HUES6 (cell line): Measurements from ENCODE around the gene LRRC19.
A peak's percentile ranks its signal among the peaks of the same experiment; 100 is the strongest.

Experiments
- H3K27ac ChIP-seq: 2 replicates; pipeline ENCODE4 v1.7.0; 2013; ENCODE audit warnings: low read depth, mild to moderate bottlenecking, low read length, inconsistent platforms
- H3K27me3 ChIP-seq: 2 replicates; pipeline ENCODE4 v1.6.1; 2013; ENCODE audit warnings: low read length; ENCODE audit not compliant: control insufficient read depth, insufficient read depth
- H3K36me3 ChIP-seq: 2 replicates; pipeline ENCODE4 v1.6.1; 2013; ENCODE audit warnings: low read length; ENCODE audit not compliant: control insufficient read depth, insufficient read depth
- H3K4me1 ChIP-seq: 2 replicates; pipeline ENCODE4 v1.6.1; 2013; ENCODE audit warnings: low read length; ENCODE audit not compliant: control insufficient read depth, insufficient read depth
- H3K4me3 ChIP-seq: 2 replicates; pipeline ENCODE4 v1.5.1; 2013; ENCODE audit warnings: low read depth, low read length
- H3K9ac ChIP-seq: one replicate; pipeline ENCODE4 v1.6.1; 2013; ENCODE audit warnings: mild to moderate bottlenecking, low read length
- H3K9me3 ChIP-seq: 2 replicates; pipeline ENCODE4 v1.6.1; 2013; ENCODE audit warnings: low read depth, low read length; ENCODE audit not compliant: control insufficient read depth, insufficient read depth

Gene LRRC19

GRCh38 chr9:27022920-27023319 lies 17.4 kb upstream of the LRRC19 start:
- Histone ChIP-seq H3K4me1 (no peaks in the 10 kb centered on the region), H3K27me3 (no peaks in the 10 kb centered on the region), H3K27ac (no peak overlapping the region), H3K4me3 (no peak overlapping the region), H3K36me3 (peaks cover 18% of the 10 kb centered on the region), H3K9ac (no peak overlapping the region), H3K9me3 (no peaks in the 10 kb centered on the region)

- no peak overlapping the region for H3K4me3 ChIP-seq
These were observed 14.1 kb upstream of the LRRC19 start for GRCh38 chr9:27019589-27019988.

GRCh38 chr9:27003426-27004077 lies 1.9 kb downstream of the LRRC19 start:
- no peak overlapping the region for H3K27ac ChIP-seq
- H3K4me3 ChIP-seq: no peak overlapping the region
- no peaks in the 10 kb centered on the region for H3K36me3 ChIP-seq
- H3K9me3 ChIP-seq: no peaks in the 10 kb centered on the region
- no peaks in the 10 kb centered on the region for H3K4me1 ChIP-seq
- no peak overlapping the region for H3K9ac ChIP-seq
- no peaks in the 10 kb centered on the region for H3K27me3 ChIP-seq

More at GRCh38 chr9:27019589-27019988, 14.1 kb upstream of the LRRC19 start:
- no peak overlapping the region for H3K27ac ChIP-seq
- H3K9ac ChIP-seq: no peak overlapping the region
- H3K27me3 ChIP-seq: no peaks in the 10 kb centered on the region
- peaks cover 23% of the 10 kb centered on the region for H3K36me3 ChIP-seq
- no peaks in the 10 kb centered on the region for H3K9me3 ChIP-seq
- H3K4me1 ChIP-seq: no peaks in the 10 kb centered on the region

- Histone ChIP-seq H3K9me3 (no peaks in the 10 kb centered on the region), H3K9ac (no peak overlapping the region), H3K27me3 (no peaks in the 10 kb centered on the region), H3K4me3 (no peak overlapping the region), H3K27ac (no peak overlapping the region), H3K4me1 (no peaks in the 10 kb centered on the region), H3K36me3 (peaks cover 3% of the 10 kb centered on the region)
These were observed 9.7 kb downstream of the LRRC19 start for GRCh38 chr9:26995810-26996209.

- Histone ChIP-seq H3K9me3 (no peaks in the 10 kb centered on the region), H3K27me3 (no peaks in the 10 kb centered on the region), H3K4me1 (no peaks in the 10 kb centered on the region), H3K9ac (no peak overlapping the region), H3K27ac (no peak overlapping the region), H3K4me3 (no peak overlapping the region), H3K36me3 (peaks cover 11% of the 10 kb centered on the region; the same call in 1 of the 2 replicates)
These were observed 22.1 kb downstream of the LRRC19 start for GRCh38 chr9:26983340-26983739.

GRCh38 chr9:26975728-26976707 lies 29.5 kb downstream of the LRRC19 start:
- Histone ChIP-seq H3K9me3 (no peaks in the 10 kb centered on the region), H3K9ac (peak overlapping the region; percentile 94), H3K27me3 (no peaks in the 10 kb centered on the region), H3K27ac (peak overlapping the region; percentile 93), H3K36me3 (no peaks in the 10 kb centered on the region), H3K4me3 (peak overlapping the region; percentile 51), H3K4me1 (peaks cover 28% of the 10 kb centered on the region)

GRCh38 chr9:26974927-26975326 lies 30.5 kb downstream of the LRRC19 start:
- H3K27me3 ChIP-seq: no peaks in the 10 kb centered on the region
- H3K4me3 ChIP-seq: no peak overlapping the region
- H3K9ac ChIP-seq: peak overlapping the region; percentile 94
- H3K36me3 ChIP-seq: no peaks in the 10 kb centered on the region
- H3K9me3 ChIP-seq: no peaks in the 10 kb centered on the region
- H3K4me1 ChIP-seq: peaks cover 28% of the 10 kb centered on the region
- H3K27ac ChIP-seq: peak overlapping the region; percentile 93; the same call in 1 of the 2 replicates

GRCh38 chr9:26973989-26974388 lies 31.5 kb downstream of the LRRC19 start:
- Histone ChIP-seq H3K4me1 (peaks cover 28% of the 10 kb centered on the region), H3K4me3 (no peak overlapping the region), H3K27ac (no peak overlapping the region), H3K9me3 (no peaks in the 10 kb centered on the region), H3K9ac (no peak overlapping the region), H3K36me3 (no peaks in the 10 kb centered on the region), H3K27me3 (no peaks in the 10 kb centered on the region)

- Histone ChIP-seq H3K36me3 (no peaks in the 10 kb centered on the region), H3K27me3 (no peaks in the 10 kb centered on the region), H3K4me1 (peaks cover 20% of the 10 kb centered on the region), H3K9me3 (no peaks in the 10 kb centered on the region), H3K27ac (no peak overlapping the region), H3K4me3 (no peak overlapping the region), H3K9ac (no peak overlapping the region)
These were observed 33.8 kb downstream of the LRRC19 start for GRCh38 chr9:26971721-26972120.

- Histone ChIP-seq H3K4me1 (peaks cover 10% of the 10 kb centered on the region; the same call in 1 of the 2 replicates), H3K27ac (peak overlapping the region; percentile 1; the same call in 1 of the 2 replicates), H3K9ac (peak overlapping the region; percentile 75), H3K36me3 (no peaks in the 10 kb centered on the region; the same call in 1 of the 2 replicates), H3K27me3 (no peaks in the 10 kb centered on the region), H3K4me3 (peak overlapping the region; percentile 61), H3K9me3 (no peaks in the 10 kb centered on the region)
These were observed 48.6 kb downstream of the LRRC19 start for GRCh38 chr9:26956860-26957233.
